Endothelial cell of umbilical vein (primary cell): ENCODE measurements around the gene CRYZL1.

Experiments used
- EZH2 ChIP-seq: IDR thresholded peaks from 2 replicates; pipeline ENCODE4 v1.6.1; 2012; ENCODE audit warnings: borderline replicate concordance, low read depth, mild to moderate bottlenecking, moderate library complexity, low read length, inconsistent platforms; ENCODE audit not compliant: severe bottlenecking
- TF ChIP-seq, protein P1 (sequence below), 2 donors: IDR thresholded peaks; 1 replicate in 1 of 2; 2 replicates in 1 of 2; pipeline ENCODE4 v1.5.1; 2011; ENCODE audit warnings: low read length in 2 of 2, mild to moderate bottlenecking in 2 of 2, moderate library complexity in 2 of 2, control low read depth in 1 of 2, inconsistent platforms in 1 of 2, low read depth in 1 of 2; ENCODE audit not compliant: insufficient read depth in 1 of 2; ENCODE audit errors: extremely low read depth in 1 of 2
- TF ChIP-seq, protein P2 (sequence below): IDR thresholded peaks from 2 replicates; pipeline ENCODE4 v1.6.1; 2011; ENCODE audit not compliant: insufficient read depth, insufficient read length

DNA sequence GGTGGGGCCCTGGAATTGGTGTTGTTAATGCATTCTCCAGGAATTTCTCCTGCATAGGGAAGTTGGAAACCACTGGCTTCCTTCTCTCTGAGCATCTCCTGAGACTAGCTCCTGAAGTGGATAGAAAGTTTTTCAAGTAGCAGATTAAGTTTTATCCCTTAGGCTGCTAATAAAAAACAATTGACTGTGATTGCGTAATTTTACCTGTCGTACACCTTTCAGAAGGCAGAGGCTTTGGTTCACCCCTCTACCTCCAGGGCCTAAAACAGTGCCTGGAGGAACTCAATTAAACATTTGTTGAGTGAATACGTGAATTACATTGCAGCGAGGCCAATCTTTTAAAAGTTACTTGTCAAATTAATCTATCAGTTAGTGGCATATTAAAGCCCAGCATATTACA is 4.2 kb upstream of the CRYZL1 start:
- TF ChIP-seq, protein P1, sequence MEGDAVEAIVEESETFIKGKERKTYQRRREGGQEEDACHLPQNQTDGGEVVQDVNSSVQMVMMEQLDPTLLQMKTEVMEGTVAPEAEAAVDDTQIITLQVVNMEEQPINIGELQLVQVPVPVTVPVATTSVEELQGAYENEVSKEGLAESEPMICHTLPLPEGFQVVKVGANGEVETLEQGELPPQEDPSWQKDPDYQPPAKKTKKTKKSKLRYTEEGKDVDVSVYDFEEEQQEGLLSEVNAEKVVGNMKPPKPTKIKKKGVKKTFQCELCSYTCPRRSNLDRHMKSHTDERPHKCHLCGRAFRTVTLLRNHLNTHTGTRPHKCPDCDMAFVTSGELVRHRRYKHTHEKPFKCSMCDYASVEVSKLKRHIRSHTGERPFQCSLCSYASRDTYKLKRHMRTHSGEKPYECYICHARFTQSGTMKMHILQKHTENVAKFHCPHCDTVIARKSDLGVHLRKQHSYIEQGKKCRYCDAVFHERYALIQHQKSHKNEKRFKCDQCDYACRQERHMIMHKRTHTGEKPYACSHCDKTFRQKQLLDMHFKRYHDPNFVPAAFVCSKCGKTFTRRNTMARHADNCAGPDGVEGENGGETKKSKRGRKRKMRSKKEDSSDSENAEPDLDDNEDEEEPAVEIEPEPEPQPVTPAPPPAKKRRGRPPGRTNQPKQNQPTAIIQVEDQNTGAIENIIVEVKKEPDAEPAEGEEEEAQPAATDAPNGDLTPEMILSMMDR (IDR thresholded peaks at IDR 0.05; ENCODE audit: extremely low read depth in 1 of 2, insufficient read depth in 1 of 2, low read depth in 1 of 2, low read length in 2 of 2) = no peak
- no peak for TF ChIP-seq EZH2
- TF ChIP-seq, protein P2, sequence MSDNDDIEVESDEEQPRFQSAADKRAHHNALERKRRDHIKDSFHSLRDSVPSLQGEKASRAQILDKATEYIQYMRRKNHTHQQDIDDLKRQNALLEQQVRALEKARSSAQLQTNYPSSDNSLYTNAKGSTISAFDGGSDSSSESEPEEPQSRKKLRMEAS = no peak
